ENCODE data around the gene RNF169.
A peak's percentile ranks its signal among the peaks of the same experiment; 100 is the strongest.

Gene RNF169, protein sequence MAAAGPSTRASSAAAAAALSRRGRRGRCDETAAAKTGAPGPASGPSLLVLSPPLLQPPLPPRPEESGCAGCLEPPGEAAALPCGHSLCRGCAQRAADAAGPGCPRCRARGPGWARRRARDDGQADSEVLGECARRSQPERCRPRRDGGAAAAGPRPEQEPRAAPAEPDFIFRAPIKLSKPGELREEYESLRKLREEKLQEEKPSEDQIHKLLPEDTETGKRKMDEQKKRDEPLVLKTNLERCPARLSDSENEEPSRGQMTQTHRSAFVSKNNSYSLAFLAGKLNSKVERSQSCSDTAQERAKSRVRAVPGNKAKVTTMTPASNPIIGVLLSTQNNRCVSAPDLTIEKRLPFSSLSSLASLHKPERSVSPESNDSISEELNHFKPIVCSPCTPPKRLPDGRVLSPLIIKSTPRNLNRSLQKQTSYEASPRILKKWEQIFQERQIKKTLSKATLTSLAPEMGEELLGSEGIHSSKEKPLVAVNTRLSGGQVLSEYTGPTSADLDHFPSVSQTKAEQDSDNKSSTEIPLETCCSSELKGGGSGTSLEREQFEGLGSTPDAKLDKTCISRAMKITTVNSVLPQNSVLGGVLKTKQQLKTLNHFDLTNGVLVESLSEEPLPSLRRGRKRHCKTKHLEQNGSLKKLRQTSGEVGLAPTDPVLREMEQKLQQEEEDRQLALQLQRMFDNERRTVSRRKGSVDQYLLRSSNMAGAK

DNA sequence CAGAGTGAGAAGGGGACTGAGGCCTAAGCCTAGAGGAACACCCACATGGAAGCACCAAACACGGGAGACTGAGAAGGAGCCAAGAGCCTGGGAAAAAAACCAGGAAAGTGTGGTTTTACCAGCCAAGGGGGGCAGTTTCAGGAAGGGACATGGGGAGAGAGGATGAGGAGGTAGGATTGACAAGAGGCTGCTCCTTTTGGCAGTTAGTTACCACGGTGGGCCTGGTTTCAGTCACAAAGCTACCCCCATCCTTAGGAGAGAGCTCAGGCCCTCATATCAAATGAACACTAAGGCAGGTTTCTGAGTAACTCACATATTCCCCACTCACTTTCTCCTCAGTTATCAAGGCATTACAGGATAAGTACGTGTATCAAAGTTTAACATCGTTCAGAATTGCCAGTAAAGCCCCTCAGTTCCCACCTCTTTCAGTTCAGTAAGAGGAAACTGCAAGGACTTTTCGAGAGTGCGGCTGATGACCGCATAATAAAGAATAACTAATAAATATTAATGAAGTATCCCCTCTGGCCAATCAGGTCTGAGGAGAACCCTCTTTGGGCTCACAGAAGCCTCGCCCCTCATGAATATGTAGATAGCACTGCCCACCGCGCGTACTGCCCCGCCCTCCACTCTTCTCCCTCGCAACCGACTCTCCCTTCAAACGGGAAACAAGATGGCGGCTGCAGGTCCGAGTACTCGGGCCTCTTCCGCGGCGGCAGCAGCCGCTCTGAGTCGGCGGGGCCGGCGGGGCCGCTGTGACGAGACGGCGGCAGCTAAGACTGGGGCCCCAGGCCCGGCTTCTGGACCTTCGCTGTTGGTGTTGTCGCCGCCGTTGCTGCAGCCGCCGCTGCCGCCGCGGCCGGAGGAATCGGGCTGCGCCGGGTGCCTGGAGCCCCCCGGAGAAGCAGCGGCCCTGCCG is at the start of gene RNF169:
TSS of gene RNF169 (plus strand) at position 639 of the 916 bp plus-strand sequence. CDS start at position 671, 32 bp downstream.
- peak in 13 of 14 donors; percentile 28 to 96 (median 85) for DNase-seq

DNA sequence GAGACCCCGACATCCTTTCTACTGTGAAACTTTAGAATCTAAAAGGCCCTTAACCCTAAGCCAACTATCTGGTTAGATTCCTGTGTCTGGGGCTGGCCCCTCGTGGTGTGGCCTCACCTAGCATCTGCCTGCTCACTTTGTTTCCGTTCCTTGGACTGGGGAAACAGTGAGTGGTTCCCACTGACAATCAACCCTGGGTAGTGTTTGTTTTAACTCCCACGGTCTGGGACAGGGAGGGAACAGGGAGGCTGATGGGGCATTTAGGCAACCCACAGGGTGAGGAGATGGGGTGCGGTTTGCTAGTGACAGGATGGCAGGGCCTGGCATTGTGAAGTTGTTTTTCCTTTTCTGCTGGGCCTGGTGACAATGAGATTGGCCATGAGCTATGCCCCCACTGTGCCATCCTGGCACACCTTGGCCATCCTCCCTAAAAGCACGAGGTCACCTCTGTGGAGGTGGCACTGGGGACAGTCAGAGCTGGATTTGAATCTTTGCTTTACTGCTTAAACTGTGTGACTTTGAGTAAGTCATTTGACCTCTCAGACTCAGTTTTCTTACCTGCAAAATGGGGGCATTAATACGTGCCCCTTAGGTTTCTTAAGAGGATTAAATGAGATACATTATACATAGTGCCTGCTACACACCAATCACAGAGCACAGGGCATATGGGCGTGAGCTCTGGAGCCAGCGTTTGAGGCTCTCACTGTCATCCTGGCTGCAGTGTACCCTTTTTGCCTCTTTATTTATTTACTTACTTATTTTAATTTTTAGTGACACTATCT is 48.8 kb upstream of the RNF169 start:
- no peak for DNase-seq

- DNase-seq, result no peak
Measured at GRCh38 chr11:74701351-74701750, 47.3 kb upstream of the RNF169 start.

DNA sequence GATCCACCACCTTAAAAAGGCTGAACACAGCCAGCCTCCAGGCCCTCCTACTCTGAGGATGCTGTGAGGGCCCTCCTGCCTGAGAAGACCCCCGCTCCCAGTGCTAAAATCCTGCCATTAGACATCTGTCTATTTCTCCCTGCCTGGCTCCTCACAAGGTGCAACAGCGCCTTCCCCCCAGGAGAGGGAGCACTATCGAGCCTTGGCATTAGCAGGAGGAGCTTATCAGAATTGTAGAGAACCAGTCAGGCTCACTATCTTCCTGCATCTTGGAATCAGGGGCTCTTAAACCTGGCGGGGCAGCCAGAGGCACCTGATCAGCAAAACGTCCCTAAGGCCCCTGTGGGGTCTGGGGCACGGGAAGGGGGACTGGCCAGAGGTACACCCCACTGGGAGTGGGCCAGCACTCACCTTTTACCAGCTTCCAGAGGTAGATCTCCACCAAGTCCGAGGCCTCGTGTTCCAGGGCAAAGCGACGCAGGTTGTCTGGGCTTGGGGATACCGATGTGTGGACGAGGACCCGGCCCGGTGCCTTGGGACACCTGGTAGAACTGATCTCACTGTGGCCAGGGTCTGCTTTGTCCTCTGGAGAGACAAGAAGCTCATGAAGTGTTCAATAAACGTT is 46.2 kb upstream of the RNF169 start:
- DNase-seq, result peak in 12 of 14 donors; percentile 3 to 62 (median 42)

DNA sequence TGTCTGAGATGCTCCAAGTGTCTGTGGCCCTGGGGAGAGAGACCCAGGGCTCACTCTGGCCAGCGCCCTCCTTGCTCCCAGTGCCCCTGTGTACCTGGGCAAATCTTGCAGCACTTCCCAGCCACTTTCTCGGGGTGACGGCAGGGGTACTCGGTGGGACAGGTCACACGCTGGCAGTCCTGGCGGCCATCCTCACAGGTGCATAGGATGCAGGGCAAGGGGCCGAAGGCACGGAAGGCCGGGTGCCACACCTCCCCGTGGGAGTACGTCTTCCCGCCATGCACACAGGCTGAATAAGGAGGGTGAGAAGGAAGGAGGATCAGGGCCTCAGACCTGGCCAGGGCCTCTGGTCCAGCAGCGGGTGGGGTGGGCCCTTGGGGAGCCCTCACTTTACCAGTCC is 45.4 kb upstream of the RNF169 start:
- no peak for DNase-seq

DNA sequence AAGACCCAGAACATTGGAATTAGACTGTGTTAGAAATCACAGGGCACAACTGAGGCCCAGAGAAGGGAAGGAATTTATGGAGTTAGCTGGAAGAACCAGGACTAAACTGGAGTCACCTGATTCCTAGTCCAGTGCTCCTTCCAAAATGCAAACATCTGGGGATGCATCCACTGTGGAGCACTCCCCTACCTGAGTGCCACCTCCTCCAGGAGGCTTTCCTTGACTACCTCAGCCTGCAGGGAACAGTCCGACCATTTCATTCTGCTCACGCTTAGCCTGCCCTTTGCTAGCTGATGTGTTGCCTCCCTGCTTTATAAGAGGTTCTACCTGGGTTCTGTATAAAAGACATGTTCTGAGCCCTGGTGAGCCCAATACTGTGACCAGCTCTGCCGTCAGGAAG is 41.5 kb upstream of the RNF169 start:
- no peak for DNase-seq

GRCh38 chr11:74707602-74708510 is 40.8 kb upstream of the RNF169 start:
- peak in 2 of 14 donors; percentile 11 to 82 for DNase-seq

DNA sequence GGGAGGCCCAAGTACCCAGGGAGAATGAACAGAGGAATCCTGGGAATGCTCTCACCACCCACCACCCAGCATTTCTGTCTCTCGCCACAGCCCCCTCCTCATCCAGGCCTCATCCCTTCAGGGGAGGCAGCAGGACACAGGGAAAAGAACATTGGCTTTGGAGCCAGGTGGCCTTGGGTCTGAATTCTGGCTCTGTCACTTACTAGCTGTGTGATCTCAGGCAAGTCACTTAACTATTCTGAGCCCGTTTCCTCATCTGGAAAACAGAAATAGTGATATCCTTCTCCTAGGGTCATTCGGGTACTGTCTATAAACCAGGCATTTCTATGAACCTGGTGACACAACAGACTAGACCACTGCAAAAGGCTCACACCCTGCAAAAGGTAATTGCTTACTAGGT is 39.5 kb upstream of the RNF169 start:
- DNase-seq, result no peak

GRCh38 chr11:74710281-74710938 is 38.2 kb upstream of the RNF169 start:
- DNase-seq, result no peak

DNA sequence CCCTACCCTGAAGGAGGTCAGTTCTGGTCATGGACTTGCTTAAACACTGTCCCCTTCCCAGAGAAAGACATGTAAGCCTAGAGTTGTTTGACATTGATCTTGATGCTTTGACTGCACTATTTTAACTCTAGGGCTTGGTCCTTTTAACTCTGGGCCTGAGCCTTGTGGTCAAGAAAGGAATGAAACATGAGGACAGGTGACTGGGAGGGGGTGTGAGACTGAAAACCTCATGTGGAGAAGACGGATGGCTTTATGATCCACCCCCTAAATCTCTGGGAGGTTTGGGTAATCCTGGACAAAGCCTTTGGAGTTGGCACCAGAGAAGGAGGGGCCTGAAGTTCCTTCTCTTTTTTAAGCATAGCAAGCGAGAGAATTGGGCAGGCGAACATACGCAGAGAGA is 35.0 kb upstream of the RNF169 start:
- no peak for DNase-seq

GRCh38 chr11:74714904-74715303 is 33.7 kb upstream of the RNF169 start:
- DNase-seq, result no peak

DNA sequence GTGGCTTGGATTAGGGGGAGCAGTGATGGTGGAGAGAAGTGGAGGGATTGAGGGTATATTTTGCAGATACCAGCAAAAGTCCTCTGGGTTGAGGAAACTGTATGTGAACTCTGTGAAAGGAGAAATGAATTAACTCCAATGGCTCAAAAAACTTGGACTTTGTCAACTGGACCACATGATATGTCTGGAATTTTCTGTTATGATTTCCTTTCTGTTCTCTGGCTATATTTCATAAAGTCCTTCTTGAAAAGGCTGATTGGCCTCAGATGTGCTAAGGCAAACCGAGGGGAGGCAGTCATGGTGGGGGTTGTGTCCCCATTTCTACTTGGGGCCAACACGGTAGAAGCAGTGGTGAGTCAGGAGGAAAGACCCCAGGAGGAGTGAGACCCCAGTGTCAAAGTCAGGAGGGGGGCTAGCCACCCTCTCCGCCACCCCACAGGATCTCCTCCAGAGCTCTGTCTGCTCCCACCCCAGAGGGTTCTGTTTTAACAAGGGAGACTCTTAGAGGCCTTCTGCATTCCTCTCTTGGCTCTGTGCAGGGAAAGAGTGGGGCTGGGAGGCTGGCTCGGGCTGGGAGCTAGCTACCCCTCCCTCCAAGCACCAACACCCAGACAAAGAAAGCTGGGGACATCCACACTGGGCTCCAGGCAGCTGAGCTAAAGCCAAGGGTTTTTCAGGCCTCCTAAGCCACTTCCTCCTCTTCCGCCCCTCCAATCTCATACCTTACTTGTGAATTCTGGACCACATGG is 31.3 kb upstream of the RNF169 start:
- no peak for DNase-seq

GRCh38 chr11:74719011-74719410 is 29.6 kb upstream of the RNF169 start:
- DNase-seq, result no peak

GRCh38 chr11:74720596-74721478 is 27.8 kb upstream of the RNF169 start:
- peak in 11 of 14 donors; percentile 20 to 81 (median 59) for DNase-seq

GRCh38 chr11:74721479-74721835 is 27.2 kb upstream of the RNF169 start:
- DNase-seq, result peak in 3 of 14 donors; percentile 63 to 81 (median 74)

DNA sequence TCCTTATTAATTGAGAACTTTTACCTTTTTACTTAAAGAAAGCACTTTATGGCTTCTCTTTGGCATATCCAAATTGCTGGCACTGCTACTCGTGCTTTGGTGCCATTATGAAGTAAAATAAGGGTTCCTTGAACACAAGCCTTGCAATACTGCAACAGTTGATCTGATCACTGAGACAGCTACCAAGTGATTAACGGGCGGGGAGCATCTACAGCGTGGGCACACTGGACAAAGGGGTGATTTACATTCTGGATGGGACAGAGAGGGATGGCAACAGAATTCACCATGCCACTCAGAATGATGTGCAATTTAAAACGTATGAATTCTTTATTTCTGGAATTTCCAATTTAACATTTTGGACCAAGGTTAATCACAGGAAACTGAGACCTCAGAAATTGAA is 25.1 kb upstream of the RNF169 start:
- peak in 1 of 14 donors; percentile 5 for DNase-seq

DNA sequence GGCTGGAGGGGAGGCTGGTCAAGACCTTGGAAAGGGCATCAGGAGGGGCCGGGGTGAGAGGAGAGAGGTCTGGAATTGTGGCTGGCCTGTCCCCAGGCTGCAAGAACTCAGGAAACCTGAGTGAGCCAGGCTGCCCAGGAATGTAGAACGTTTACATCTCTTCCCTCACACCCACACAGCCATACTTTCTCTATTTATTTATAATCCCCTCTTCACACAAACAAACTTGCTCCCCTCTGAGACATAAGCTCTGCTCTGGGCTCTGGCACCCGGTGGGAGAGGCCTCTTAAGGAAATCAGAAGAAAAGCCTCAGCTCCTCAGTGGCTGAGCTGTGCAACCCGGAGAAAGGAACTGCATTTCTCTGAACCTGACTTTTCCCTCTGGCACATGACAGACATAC is 22.9 kb upstream of the RNF169 start:
- DNase-seq, result no peak

Measured in C1 segment of cervical spinal cord (tissue), 14 donors.